Subcutaneous abdominal adipose tissue (tissue), 5 donors: Measurements from ENCODE around the gene SLC38A10.
A peak's percentile ranks its signal among the peaks of the same experiment; 100 is the strongest.

Source experiments
- H3K27ac ChIP-seq: one replicate; pipeline ENCODE4 v1.7.0; 2013; ENCODE audit warnings: low read depth, mild to moderate bottlenecking, inconsistent platforms, low read length, moderate library complexity
- H3K27me3 ChIP-seq, 5 donors: one replicate each; pipeline ENCODE4 v1.7.0; 2013; ENCODE audit warnings: low read length in 5 of 5, inconsistent platforms in 1 of 5; ENCODE audit not compliant: control insufficient read depth in 5 of 5, insufficient read depth in 4 of 5
- H3K36me3 ChIP-seq, 5 donors: one replicate each; pipeline ENCODE4 v1.7.0; 2013; ENCODE audit warnings: low read length in 5 of 5; ENCODE audit not compliant: control insufficient read depth in 5 of 5, insufficient read depth in 5 of 5
- H3K4me1 ChIP-seq, 5 donors: one replicate each; pipeline ENCODE4 v1.7.0; 2013; ENCODE audit warnings: low read length in 5 of 5, mild to moderate bottlenecking in 3 of 5, moderate library complexity in 1 of 5; ENCODE audit not compliant: control insufficient read depth in 5 of 5, insufficient read depth in 5 of 5
- H3K4me3 ChIP-seq, 5 donors: one replicate each; pipeline ENCODE4 v1.7.0; 2013; ENCODE audit warnings: low read length in 5 of 5, low read depth in 1 of 5
- H3K9ac ChIP-seq, 5 donors: one replicate each; pipeline ENCODE4 v1.7.0; 2013; ENCODE audit warnings: low read length in 5 of 5, mild to moderate bottlenecking in 4 of 5, moderate library complexity in 3 of 5
- H3K9me3 ChIP-seq, 5 donors: one replicate each; pipeline ENCODE4 v1.7.0; 2013; ENCODE audit warnings: low read length in 5 of 5; ENCODE audit not compliant: control insufficient read depth in 5 of 5
- donor health status: healthy.
- donor health status: healthy.
- donor health status: healthy.
- donor health status: healthy.
- donor health status: healthy.

The SLC38A10 gene

DNA sequence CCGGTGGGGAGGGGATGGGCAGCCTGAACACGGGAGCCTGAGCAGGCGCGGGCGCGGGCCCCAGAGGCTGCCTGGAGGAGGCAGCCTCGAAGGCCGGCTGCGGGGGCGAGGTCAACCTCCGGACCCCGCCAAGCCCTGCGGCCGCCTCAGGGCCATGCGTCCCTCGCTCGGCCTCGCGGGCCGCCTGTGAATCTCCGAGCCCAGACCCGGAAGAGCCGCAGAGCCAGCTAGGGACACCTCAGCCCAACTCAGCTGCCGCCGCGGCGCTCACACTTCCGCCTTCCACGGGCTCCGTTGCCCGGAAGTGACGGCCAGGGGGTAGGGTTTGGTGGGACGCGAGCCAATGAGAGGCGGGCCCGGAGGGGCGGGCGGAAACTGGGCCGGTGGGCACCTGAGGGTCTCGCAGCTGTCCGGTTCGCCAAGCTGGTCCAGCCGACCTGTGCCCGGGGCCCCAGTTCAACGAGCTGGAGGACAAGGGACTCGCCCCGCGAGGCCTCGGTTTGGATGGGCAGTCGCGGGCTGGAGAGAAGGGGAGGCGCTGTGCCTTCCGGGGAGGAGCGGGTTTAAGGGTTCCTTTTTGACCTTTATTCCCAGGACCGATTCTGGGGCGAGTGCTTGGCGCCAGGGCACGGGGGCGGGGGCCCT lies at the start of gene SLC38A10:
Gene SLC38A10, minus strand, starts transcription at position 277 of the 645 bp plus-strand sequence. CDS start 386 bp downstream, outside the sequence.
- H3K9ac ChIP-seq = peak within 1 kb of the TSS; percentile 44 to 98 (median 93)
- H3K36me3 ChIP-seq = peaks cover 0 to 8% (median 1%) of the 10 kb centered on the region in 5 donors
- no peaks in the 10 kb centered on the region for H3K9me3 ChIP-seq
- H3K4me3 ChIP-seq = peak within 1 kb of the TSS; percentile 76 to 86 (median 79)
- H3K27ac ChIP-seq = peak within 1 kb of the TSS; percentile 94
- peaks cover 0 to 45% (median 35%) of the 10 kb centered on the region in 5 donors for H3K4me1 ChIP-seq
- H3K27me3 ChIP-seq = no peaks in the 10 kb centered on the region

DNA sequence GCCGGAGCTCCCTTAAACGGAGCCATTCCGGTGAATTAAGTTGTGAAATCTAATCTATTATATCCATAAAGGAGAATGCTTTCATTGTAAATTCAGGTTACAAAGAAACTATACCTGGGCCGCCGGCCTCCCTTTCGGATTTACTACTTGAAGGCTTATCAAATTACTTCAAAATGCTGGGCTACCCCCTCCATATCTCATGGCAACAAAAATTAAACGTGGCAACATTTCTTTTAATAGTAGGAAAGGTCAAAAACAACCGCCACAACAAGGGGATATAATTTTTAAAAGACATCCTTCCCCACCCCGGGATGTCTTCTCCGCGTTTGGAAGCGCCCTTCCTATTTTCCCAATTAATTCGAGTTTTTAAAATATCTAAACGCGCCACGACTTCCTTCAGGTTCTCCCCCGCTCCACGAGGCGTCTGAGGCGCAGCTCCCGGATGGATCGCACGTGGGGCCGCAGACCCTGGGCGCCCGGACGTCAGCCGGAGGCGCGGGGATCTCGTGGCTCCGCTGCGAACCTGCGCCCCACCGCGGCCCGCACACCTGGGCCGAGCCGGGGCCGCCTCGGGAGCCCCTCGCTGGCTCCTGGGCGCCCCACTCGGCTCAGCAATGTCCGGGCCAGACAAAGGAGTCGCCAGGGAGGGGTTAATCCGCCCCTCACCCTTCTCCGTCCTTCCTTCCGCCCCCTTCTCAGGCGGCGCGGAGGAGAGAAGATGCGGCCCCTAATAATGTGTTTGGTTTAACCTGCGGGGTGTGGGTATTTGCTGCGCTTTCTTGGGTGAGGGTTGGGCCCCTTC lies 47.4 kb upstream of the SLC38A10 start:
- H3K27ac ChIP-seq = peak overlapping the region; percentile 96
- no peaks in the 10 kb centered on the region for H3K27me3 ChIP-seq
- no peaks in the 10 kb centered on the region for H3K9me3 ChIP-seq
- H3K9ac ChIP-seq = peak overlapping the region; percentile 48 to 90 (median 79)
- H3K4me3 ChIP-seq = peak overlapping the region; percentile 55 to 93 (median 78)
- H3K36me3 ChIP-seq = no peaks in the 10 kb centered on the region
- H3K4me1 ChIP-seq = peaks cover 19 to 84% (median 78%) of the 10 kb centered on the region in 5 donors

DNA sequence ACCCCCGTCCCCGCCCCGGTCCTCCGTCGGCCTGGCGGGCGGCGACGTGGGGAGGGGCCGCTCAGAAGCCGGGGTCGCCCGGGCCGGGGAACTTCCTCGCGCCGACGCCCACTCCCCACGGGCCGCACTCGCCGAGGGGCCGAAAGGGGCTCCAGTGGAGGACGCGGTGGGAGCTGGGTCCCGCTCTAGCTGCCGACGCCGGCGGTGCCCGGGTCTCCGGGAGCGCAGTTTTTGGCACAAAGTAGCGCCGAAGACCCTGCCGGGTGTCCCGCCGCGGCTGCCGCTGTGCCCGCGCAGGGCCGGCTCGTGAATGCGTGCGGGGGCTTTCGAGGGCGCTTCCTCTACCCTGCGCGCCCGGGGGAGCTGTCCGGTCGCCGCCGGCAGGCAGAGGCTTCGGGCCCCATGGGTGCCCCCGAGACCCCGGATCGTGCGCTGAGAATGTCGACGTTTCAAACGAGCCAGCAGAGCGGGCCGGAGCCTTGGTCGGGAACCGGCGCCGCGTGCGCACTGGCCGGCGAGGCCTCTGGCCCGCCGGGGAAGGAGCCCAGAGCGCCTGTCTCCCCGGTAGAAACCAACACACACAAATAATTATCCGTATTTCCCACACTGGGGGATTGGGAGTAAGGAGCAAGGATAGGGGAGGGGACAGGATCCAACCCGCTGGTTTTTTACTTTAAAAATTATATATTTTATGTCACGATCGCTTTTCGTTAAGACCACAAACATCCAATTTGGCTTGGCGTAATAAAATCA lies 46.6 kb upstream of the SLC38A10 start:
- Histone ChIP-seq H3K9ac (peak overlapping the region; percentile 48 to 90 (median 79)), H3K27me3 (no peaks in the 10 kb centered on the region), H3K9me3 (no peaks in the 10 kb centered on the region), H3K36me3 (no peaks in the 10 kb centered on the region), H3K27ac (peak overlapping the region; percentile 96), H3K4me3 (peak overlapping the region; percentile 33 to 93 (median 74)), H3K4me1 (peaks cover 16 to 87% (median 80%) of the 10 kb centered on the region in 5 donors)

DNA sequence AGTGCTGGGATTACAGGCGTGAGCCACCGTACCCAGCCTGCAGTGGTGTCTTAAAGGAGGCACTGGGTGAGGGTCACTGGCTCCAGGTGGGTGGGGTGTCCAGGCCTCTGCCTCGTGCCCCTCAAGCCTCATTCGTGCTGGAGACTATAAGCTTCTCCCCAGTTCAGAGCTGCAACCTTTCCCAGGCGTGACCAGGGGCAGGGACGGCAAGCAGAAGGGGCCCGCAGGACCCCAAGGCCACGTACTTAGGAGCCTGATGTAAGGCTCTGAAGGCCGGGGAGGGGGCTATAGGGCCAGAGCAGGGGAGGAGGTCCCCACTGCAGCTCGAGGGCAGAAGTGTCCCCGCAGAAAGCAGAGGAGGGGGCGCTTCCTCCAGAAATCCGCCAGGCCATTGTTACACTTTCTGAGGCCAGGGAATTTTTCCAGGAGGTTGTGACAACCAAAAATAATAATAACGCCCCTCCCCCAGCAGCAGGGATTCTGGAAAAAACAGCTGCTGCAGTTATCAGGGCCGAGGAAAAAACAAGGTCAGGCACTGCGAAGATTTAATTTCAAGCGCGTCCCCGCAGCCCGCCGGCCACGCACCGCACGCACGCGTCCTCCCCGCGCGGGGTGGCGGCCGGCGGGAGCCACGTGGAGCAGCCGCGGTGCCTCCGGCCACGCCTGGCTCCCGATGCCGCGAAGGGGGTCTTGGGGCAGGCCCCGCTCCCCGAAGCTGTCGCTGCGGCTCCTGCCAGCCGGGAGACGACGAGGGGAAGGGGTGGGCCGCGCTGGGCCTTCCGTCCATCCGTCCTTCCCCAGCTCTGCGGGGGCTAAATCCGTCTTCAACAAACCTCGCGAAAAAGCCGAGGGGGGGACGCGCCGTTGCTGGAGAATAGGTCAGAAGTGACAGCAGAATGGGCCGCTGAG lies 45.8 kb upstream of the SLC38A10 start:
- peak overlapping the region in 4 of 5 donors; percentile 3 to 90 (median 78) for H3K9ac ChIP-seq
- no peaks in the 10 kb centered on the region for H3K36me3 ChIP-seq
- H3K27me3 ChIP-seq = no peaks in the 10 kb centered on the region
- no peaks in the 10 kb centered on the region for H3K9me3 ChIP-seq
- peak overlapping the region in 4 of 5 donors; percentile 33 to 93 (median 82) for H3K4me3 ChIP-seq
- peaks cover 14 to 88% (median 81%) of the 10 kb centered on the region in 5 donors for H3K4me1 ChIP-seq
- H3K27ac ChIP-seq = peak overlapping the region; percentile 96

DNA sequence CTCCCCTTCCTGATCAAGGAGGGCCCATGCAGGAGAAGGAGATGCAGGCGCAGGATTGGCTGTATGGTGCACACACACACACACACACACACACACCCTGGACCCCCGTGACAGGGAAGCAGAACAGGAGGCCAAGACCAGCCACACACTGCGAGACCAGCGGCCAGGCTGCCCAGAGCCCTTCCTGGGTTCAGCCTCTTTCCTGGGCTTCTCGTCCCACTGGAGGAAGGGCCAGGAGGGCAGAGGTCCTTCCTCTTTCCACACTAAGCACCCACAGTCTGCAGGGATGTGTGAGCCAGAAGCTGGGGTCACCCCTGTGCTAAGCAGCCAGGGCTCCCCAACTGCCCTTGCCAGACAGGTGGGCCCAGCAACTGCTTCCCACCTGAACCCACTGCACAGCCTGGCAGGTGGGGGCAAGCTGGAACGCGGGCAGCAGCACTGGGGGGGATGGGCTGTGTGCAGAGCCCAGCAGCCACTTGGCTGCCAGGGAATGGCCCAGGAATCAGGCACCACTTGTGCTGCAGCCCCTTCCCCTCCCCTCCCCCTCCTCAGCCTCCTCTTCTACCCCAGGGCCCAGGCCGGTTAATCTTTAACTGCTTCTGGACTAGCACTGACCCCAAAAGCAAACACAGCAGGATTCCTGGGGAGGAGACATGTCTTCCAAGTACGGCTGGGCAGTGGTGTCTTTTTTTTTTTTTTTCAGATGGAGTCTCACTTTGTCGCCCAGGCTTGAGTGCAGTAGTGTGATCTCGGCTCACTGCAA lies 44.6 kb upstream of the SLC38A10 start:
- peak overlapping the region in 3 of 5 donors; percentile 17 to 58 (median 50) for H3K9ac ChIP-seq
- peak overlapping the region in 2 of 5 donors; percentile 13 to 31 for H3K4me3 ChIP-seq
- peak overlapping the region; percentile 96 for H3K27ac ChIP-seq

DNA sequence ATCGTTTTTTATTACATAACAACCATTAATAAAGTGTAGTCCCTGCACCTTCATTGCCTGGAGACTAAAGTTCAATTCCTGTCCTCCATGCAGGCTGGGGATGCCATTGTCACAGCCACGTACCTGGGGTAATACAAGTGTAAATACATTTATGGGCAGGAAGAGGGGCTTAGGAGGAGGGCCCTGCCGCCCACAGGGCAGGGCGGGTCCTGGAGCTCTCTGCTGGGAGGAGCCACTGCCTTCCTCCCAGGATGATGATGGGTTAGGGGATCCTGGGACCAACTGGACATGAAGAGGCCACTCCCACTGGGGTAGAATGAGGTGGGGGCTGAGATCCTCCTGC lies 44.1 kb upstream of the SLC38A10 start:
- Histone ChIP-seq H3K4me3 (peak overlapping the region in 2 of 5 donors; percentile 13 to 31), H3K27ac (peak overlapping the region; percentile 96), H3K9ac (peak overlapping the region in 3 of 5 donors; percentile 17 to 58 (median 50)), H3K27me3 (no peaks in the 10 kb centered on the region), H3K9me3 (no peaks in the 10 kb centered on the region), H3K36me3 (no peaks in the 10 kb centered on the region), H3K4me1 (peaks cover 23 to 92% (median 89%) of the 10 kb centered on the region in 5 donors)

More for the DNA sequence above, 44.6 kb upstream of the SLC38A10 start:
- no peaks in the 10 kb centered on the region for H3K9me3 ChIP-seq
- no peaks in the 10 kb centered on the region for H3K27me3 ChIP-seq
- H3K4me1 ChIP-seq = peaks cover 21 to 92% (median 89%) of the 10 kb centered on the region in 5 donors
- H3K36me3 ChIP-seq = no peaks in the 10 kb centered on the region

DNA sequence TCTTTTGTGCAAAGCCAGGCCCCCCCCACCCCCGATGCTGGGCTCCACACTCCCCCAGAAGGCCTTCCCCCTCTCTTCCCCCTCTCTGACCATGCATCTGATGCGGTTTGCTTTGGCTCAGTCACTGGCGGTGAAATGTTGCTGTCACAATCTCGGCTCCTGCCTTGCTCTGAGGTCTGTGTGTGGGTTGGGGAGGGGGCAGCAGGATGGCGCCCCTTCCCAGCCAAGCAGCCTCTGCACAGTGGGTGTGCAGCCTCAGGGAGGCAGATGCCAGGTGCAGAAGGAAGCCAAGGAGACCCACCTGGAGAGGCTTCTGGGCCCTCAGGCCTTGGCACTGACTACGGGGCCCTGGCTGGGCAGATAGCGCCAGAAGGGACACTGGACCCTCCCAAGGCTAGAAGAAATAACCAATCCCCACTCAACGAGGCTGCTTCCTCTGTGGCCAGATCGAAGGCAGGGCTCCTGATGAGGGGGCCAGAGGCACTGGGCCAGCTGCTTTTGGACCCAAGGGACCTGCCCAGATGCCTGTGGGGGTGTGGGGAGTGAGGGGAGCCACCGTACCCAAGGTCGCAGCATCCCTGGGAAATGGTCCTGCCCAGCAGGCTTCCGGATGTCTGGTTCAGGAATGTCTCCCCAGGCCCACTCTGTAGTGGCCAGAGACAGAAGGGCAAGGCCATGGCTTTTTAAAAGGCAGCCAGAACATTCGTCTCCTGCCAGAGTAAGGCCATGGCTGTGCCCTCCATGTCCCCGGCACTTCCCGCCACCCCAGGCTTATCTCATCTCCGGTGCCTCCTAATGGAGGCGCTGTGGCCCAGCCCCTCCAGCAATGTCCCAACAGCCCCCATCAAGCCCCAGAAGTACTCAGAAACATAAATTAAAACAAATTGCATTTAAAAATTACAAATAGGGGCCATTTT lies 43.4 kb upstream of the SLC38A10 start:
- Histone ChIP-seq H3K9me3 (no peaks in the 10 kb centered on the region), H3K9ac (peak overlapping the region in 4 of 5 donors; percentile 17 to 71 (median 52)), H3K27ac (peak overlapping the region; percentile 96), H3K27me3 (no peaks in the 10 kb centered on the region), H3K4me1 (peaks cover 23 to 92% (median 89%) of the 10 kb centered on the region in 5 donors), H3K4me3 (no peak overlapping the region), H3K36me3 (no peaks in the 10 kb centered on the region)

DNA sequence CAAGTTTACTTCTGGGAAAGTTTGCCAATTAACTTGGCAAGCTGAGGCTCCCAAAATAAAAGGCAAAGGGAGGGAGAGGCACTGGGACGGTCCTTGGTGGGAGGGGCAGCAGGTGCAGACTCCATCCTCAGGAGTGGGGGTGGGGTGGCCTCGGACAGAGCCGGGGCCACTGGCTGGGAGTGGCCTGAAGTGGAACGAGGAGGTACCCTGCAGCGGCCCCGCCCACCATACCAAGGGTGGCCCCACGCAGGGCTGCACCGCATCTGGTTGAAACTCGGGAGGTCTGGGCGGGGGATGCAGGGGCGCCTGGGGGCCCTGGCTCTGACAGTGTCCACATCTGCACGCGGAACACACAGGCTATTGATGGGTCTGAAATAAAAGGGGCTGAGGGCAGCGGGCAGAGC lies 42.4 kb upstream of the SLC38A10 start:
- Histone ChIP-seq H3K4me3 (no peak overlapping the region), H3K9ac (no peak overlapping the region), H3K9me3 (no peaks in the 10 kb centered on the region), H3K27ac (peak overlapping the region; percentile 41), H3K27me3 (no peaks in the 10 kb centered on the region), H3K36me3 (no peaks in the 10 kb centered on the region), H3K4me1 (peaks cover 23 to 85% (median 78%) of the 10 kb centered on the region in 5 donors)
